Measurements from ENCODE around the gene SMIM33.

The SMIM33 gene

DNA sequence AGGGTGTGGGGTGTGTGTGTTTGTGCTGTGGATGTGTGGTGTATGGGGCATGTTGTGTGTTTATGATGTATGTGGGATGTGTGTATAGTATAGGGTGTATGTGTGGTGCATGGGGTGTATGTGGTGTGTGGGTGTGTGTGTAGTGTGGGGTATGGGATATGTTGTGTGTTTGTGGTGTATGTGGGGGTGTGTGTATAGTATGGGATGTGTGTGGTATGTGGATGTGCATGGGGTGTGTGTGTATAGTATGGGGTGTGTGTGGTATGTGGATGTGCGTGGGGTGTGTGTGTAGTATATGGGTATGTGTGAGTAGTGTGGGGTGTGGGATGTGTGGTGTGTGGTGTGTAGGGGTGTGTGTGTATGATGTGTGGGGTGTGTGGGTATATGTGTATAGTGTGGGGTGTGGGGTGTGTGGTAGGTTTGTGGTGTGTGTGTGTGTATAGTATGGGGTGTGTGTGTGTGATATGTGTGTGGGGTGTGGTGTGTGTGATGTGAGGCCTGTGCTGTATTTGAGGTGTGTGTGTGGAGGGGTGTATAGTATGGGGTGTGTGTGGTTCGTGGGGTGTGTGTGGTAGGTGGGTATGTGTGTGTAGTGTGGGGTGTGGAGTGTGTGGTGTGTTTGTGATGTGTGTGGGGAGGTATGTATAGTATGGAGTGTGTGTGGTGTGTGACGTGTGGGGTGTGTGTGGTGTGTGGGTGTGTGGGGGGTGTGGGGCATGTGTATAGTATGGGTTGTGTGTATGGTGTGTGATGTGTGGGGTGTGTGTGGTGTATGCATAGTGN, 18.7 kb upstream of the SMIM33 start:
- TF ChIP-seq SIN3A (IDR thresholded peaks at IDR 0.05; ENCODE audit: borderline replicate concordance, insufficient read depth, low read length) (no peak), TAF1 (IDR thresholded peaks at IDR 0.05; ENCODE audit: borderline replicate concordance, insufficient read depth, low read length) (no peak), FOXP2 (optimal IDR thresholded peaks at IDR 0.05; ENCODE audit: borderline replicate concordance, extremely low read depth, extremely low read length, insufficient read depth) (no peak)

DNA sequence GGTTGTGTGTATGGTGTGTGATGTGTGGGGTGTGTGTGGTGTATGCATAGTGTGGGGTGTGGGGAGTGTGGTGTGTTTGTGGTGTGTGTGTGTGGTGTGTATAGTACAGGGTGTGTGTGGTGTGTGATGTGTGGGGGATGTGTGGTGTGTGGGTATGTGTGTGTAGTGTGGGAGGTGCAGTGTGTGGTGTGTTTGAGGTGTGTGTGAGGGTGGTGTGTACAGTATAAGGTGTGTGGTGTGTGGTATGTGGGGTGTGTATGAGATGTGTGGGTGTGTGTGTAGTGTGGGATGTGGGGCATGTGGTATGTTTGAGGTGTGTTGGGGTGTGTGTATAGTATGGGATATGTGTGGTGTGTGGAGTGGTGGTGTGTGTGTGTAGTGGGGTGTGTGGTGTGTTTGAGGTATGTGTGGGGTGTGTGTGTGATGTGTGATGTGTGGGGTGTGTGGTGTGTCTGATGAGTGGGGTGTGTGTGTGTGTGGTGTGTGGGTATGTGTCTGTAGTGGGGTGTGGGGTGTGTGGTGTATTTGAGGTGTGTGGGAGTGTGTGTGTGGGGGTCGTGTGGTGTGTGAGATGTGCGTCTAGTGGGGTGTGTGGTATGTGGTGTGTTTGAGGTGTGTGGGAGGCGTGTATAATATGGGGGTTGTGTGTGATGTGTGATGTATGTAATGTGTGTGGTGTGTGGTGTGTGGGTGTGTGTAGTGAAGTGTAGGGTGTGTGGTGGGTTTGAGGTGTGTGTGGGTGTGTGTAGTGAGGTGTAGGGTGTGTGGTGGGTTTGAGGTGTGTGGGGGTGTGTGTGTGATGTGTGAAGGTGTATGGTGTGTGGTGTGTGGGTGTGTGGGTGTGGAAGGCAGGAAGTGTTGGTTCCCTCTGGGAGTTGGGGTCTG, 16.9 kb upstream of the SMIM33 start:
- TF ChIP-seq POLR2AphosphoS5 (IDR thresholded peaks at IDR 0.05; ENCODE audit: low read depth, low read length) (no peak), SIN3A (IDR thresholded peaks at IDR 0.05; ENCODE audit: borderline replicate concordance, insufficient read depth, low read length) (no peak), FOXP2 (optimal IDR thresholded peaks at IDR 0.05; ENCODE audit: borderline replicate concordance, extremely low read depth, extremely low read length, insufficient read depth) (no peak), TAF1 (IDR thresholded peaks at IDR 0.05; ENCODE audit: borderline replicate concordance, insufficient read depth, low read length) (no peak)
- TF ChIP-seq, protein P1, sequence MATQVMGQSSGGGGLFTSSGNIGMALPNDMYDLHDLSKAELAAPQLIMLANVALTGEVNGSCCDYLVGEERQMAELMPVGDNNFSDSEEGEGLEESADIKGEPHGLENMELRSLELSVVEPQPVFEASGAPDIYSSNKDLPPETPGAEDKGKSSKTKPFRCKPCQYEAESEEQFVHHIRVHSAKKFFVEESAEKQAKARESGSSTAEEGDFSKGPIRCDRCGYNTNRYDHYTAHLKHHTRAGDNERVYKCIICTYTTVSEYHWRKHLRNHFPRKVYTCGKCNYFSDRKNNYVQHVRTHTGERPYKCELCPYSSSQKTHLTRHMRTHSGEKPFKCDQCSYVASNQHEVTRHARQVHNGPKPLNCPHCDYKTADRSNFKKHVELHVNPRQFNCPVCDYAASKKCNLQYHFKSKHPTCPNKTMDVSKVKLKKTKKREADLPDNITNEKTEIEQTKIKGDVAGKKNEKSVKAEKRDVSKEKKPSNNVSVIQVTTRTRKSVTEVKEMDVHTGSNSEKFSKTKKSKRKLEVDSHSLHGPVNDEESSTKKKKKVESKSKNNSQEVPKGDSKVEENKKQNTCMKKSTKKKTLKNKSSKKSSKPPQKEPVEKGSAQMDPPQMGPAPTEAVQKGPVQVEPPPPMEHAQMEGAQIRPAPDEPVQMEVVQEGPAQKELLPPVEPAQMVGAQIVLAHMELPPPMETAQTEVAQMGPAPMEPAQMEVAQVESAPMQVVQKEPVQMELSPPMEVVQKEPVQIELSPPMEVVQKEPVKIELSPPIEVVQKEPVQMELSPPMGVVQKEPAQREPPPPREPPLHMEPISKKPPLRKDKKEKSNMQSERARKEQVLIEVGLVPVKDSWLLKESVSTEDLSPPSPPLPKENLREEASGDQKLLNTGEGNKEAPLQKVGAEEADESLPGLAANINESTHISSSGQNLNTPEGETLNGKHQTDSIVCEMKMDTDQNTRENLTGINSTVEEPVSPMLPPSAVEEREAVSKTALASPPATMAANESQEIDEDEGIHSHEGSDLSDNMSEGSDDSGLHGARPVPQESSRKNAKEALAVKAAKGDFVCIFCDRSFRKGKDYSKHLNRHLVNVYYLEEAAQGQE (IDR thresholded peaks at IDR 0.05; ENCODE audit: insufficient read depth in 1 of 2, low read depth in 2 of 2, low read length in 2 of 2): no peak

DNA sequence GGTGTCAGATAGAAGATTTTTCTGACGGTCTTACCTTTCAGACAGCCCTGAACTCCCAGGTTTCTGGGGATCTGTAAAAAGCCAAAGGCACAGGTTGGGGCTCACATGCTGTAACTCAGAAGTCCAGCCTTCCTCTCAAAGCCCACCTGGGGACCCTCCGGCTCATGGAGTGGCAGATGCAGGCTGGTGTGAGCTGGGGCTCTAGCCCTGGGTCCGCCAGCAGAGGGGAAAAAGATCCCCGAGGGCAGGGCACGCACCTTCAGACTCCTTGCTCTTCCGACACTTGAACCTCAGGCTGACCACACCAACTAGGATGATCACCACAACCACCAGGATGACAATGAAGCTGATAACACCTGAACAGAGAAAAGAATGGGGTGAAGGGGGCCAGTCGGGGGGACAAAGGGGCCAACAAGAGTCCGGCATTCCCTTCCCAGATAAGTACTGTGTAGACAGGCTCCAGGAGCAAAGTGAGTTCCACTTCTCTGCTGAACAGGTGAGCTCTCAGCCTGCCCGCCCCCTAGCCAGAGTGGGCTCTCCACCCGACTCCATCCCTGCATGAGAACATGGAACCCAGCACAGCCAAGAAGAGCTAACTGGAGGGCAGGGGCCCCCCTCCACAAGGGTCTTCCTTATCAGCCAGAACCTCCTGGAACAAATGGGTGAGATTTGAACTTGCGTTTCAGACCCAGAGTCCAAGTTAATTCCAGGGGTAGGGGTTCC, 16.1 kb upstream of the SMIM33 start:
- no peak for TF ChIP-seq FOXP2 (optimal IDR thresholded peaks at IDR 0.05; ENCODE audit: borderline replicate concordance, extremely low read depth, extremely low read length, insufficient read depth)
- no peak for TF ChIP-seq SIN3A (IDR thresholded peaks at IDR 0.05; ENCODE audit: borderline replicate concordance, insufficient read depth, low read length)

DNA sequence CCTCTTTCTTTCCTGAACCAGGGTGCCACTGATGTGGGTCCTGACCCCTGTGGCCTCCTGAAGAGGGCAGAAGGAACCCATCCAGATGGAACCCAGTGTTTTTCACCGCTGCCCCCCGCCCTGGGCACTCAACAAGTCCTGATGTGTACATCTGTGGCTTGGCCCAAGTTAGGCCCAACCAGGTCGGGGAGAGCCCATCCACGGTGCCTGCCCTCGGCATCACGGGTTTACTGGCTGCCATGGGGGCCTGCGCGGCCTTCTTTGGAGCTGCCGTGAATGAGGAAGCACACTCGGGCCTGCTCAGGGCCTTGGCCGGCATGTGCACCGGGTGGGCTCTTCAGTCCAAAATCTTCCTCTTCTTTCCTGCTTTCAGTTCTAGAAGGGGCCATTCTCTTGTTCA, 14.0 kb upstream of the SMIM33 start:
- TF ChIP-seq FOXP2 (optimal IDR thresholded peaks at IDR 0.05; ENCODE audit: borderline replicate concordance, extremely low read depth, extremely low read length, insufficient read depth) (no peak), POLR2AphosphoS5 (IDR thresholded peaks at IDR 0.05; ENCODE audit: low read depth, low read length) (no peak), TAF1 (IDR thresholded peaks at IDR 0.05; ENCODE audit: borderline replicate concordance, insufficient read depth, low read length) (no peak), SIN3A (IDR thresholded peaks at IDR 0.05; ENCODE audit: borderline replicate concordance, insufficient read depth, low read length) (no peak)
- TF ChIP-seq, protein P1 (IDR thresholded peaks at IDR 0.05; ENCODE audit: insufficient read depth in 1 of 2, low read depth in 2 of 2, low read length in 2 of 2): no peak

DNA sequence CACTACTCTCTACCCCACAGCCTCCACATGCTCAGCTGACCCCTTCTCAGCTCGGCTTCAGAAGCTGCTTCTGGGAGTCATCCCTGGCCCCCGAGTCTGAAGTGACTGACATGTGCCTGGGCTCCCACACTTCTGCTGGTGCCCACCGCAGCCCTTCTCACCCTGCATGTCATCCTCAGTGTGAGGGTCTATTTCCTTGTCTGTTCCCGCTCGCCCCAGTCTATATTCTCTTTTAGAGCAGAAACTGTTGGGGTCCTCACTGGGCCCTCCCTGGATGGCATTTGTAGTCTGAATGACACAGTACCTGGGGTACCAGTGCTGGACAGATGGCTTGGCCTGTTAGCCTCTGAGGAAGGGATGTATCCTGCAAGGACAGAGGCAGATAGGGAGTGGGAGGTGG, 13.6 kb upstream of the SMIM33 start:
- TF ChIP-seq SIN3A (IDR thresholded peaks at IDR 0.05; ENCODE audit: borderline replicate concordance, insufficient read depth, low read length): no peak
- TF ChIP-seq POLR2AphosphoS5 (IDR thresholded peaks at IDR 0.05; ENCODE audit: low read depth, low read length): no peak
- TF ChIP-seq, protein P1 (IDR thresholded peaks at IDR 0.05; ENCODE audit: insufficient read depth in 1 of 2, low read depth in 2 of 2, low read length in 2 of 2): no peak
- no peak for TF ChIP-seq FOXP2 (optimal IDR thresholded peaks at IDR 0.05; ENCODE audit: borderline replicate concordance, extremely low read depth, extremely low read length, insufficient read depth)
- TF ChIP-seq TAF1 (IDR thresholded peaks at IDR 0.05; ENCODE audit: borderline replicate concordance, insufficient read depth, low read length): no peak
